Stomach (tissue), 9 donors: ENCODE results near the gene ZNF581. TPM values are rescaled to one million over a fixed set of nuclear protein-coding genes. Genes with fewer than 3 reads are reported as not detected.

Experiments
- DNase-seq, 2 donors: peaks; one replicate each; pipeline versions ENCODE4 v3.0.0 to v3.0.0-alpha.2; 2013 to 2019
- H3K27ac ChIP-seq, 5 donors: fragments of 200-600 bp in 4 of 5; sonication (generic) in 4 of 5; one replicate each; pipeline ENCODE4 v1.5.1; 2013 to 2019; ENCODE audit warnings: mild to moderate bottlenecking in 1 of 5, moderate library complexity in 1 of 5
- H3K27me3 ChIP-seq, 3 donors: fragments of 200-600 bp; sonication (generic); one replicate each; pipeline ENCODE4 v1.5.1; 2017 to 2019; ENCODE audit warnings: mixed run types in 1 of 3
- H3K36me3 ChIP-seq, 4 donors: fragments of 200-600 bp; sonication (generic); 1 replicate in 3 of 4; 2 replicates in 1 of 4; pipeline ENCODE4 v1.5.1; 2016 to 2019
- H3K4me1 ChIP-seq, 4 donors: fragments of 200-600 bp; sonication (generic); one replicate each; pipeline ENCODE4 v1.5.1; 2016 to 2019
- H3K4me3 ChIP-seq, 4 donors: fragments of 200-600 bp; sonication (generic) in 3 of 4; one replicate each; pipeline ENCODE4 v1.5.1; 2016 to 2019; ENCODE audit warnings: mild to moderate bottlenecking in 1 of 4
- H3K9me3 ChIP-seq, 4 donors: fragments of 200-600 bp; sonication (generic); one replicate each; pipeline ENCODE4 v1.5.1; 2016 to 2019
- CTCF ChIP-seq, 7 experiments: fragments of 450-650 bp in 4 of 7; fragments of 200-600 bp in 3 of 7; sonication (generic) in 3 of 7; IDR thresholded peaks; one replicate each; pipeline ENCODE4 v1.5.1; 2016 to 2019; ENCODE audit warnings: antibody characterized with exemption in 7 of 7, control low read depth in 2 of 7, mild to moderate bottlenecking in 1 of 7
- EP300 ChIP-seq: sonication (generic); formaldehyde crosslinking; IDR thresholded peaks from one replicate; pipeline ENCODE4 v1.6.1; 2017; ENCODE audit warnings: antibody characterized with exemption
- POLR2A ChIP-seq, 4 donors: fragments of 450-650 bp; IDR thresholded peaks; one replicate each; pipeline ENCODE4 v1.6.1; 2016; ENCODE audit warnings: antibody characterized with exemption in 4 of 4, control low read depth in 2 of 4, mild to moderate bottlenecking in 1 of 4, moderate library complexity in 1 of 4
- POLR2AphosphoS5 ChIP-seq, 3 donors: sonication (generic); formaldehyde crosslinking; IDR thresholded peaks; one replicate each; pipeline ENCODE4 v1.6.1; 2016; ENCODE audit warnings: antibody characterized with exemption in 3 of 3
- WGBS, 5 donors: extraction: QIAGEN DNeasy Blood & Tissue Kit in 3 of 5; methylation state at CpG; one replicate each; pipeline versions ENCODE4 v1.1.5 to v1.1.7; 2013 to 2018; 5-methylcytosine and 5-hydroxymethylcytosine counted together
- intact Hi-C: fragments of 100-400 bp; cut with DNase I; formaldehyde crosslinking; loops from one replicate; pipeline ENCODE4 v1.15.1; 2023; ENCODE audit warnings: low total_unique reads
- polyA plus RNA-seq, 3 donors: library from polyadenylated mRNA; stranded (reverse); fragments of 200-250 nt; gene quantifications; one replicate each; pipeline ENCODE4 v1.2.3, GENCODE V29; 2013
- total RNA-seq, 5 donors: library from RNA; depleted of rRNA; stranded (reverse); fragments of >200 nt; gene quantifications; one replicate each; pipeline versions ENCODE4 v1.1.0 to v1.2.3, GENCODE V29; 2014 to 2016
- donor health status: healthy with polysubstance abuse.
- donor health status: Bipolar disorder and iron deficiency.
- donor health status: healthy.

Gene ZNF581
- total and polyA plus RNA-seq, 8 donors = 2.2 to 27.8 (median 11.3) TPM

- no peak for TF ChIP-seq EP300
- no peak for TF ChIP-seq POLR2AphosphoS5 (IDR thresholded peaks at IDR 0.05)
- TF ChIP-seq POLR2A (IDR thresholded peaks at IDR 0.05) = no peak
- no peak for TF ChIP-seq CTCF (IDR thresholded peaks at IDR 0.05)
- WGBS, 5 donors = 5 to 9% (median 8%) methylated on average over 16 of the region's 16 CpGs
Observed at GRCh38 chr19:55675661-55676354, 32.4 kb downstream of the ZNF581 start.

GRCh38 chr19:55676383-55676782 is 32.9 kb downstream of the ZNF581 start:
- Histone ChIP-seq H3K9me3 (no peaks in the 10 kb centered on the region), H3K27ac (peak overlapping the region; percentile 89 to 95 (median 92)), H3K36me3 (peaks cover 35 to 73% (median 67%) of the 10 kb centered on the region in 4 donors), H3K4me3 (peak overlapping the region; percentile 70 to 98 (median 88)), H3K27me3 (no peaks in the 10 kb centered on the region), H3K4me1 (peaks cover 56 to 92% (median 81%) of the 10 kb centered on the region in 4 donors)
- WGBS, 5 donors = 30 to 50% (median 33%) methylated on average over 5 of the region's 5 CpGs
- peak in 1 of 2 donors; percentile 90 for DNase-seq
- TF ChIP-seq POLR2A (IDR thresholded peaks at IDR 0.05) = no peak
- TF ChIP-seq POLR2AphosphoS5 (IDR thresholded peaks at IDR 0.05) = peak in 2 of 3 donors; percentile 78 to 86
- peak in 2 of 7 experiments; percentile 22 to 37 for TF ChIP-seq CTCF (IDR thresholded peaks at IDR 0.05)
- no peak for TF ChIP-seq EP300
- intact Hi-C loops = no loop called here

More at GRCh38 chr19:55675661-55676354, 32.4 kb downstream of the ZNF581 start:
- Histone ChIP-seq H3K4me3 (peak overlapping the region; percentile 70 to 98 (median 88)), H3K27ac (peak overlapping the region; percentile 90 to 97 (median 94)), H3K27me3 (no peaks in the 10 kb centered on the region), H3K4me1 (peaks cover 54 to 92% (median 79%) of the 10 kb centered on the region in 4 donors), H3K9me3 (no peaks in the 10 kb centered on the region), H3K36me3 (peaks cover 30 to 73% (median 67%) of the 10 kb centered on the region in 4 donors)
- DNase-seq = no peak
- intact Hi-C loops = no loop called here

- intact Hi-C loops = no loop called here
- DNase-seq = no peak
- TF ChIP-seq CTCF (IDR thresholded peaks at IDR 0.05) (no peak), POLR2AphosphoS5 (IDR thresholded peaks at IDR 0.05) (no peak), POLR2A (IDR thresholded peaks at IDR 0.05) (no peak)
- Histone ChIP-seq H3K36me3 (peaks cover 36 to 73% (median 67%) of the 10 kb centered on the region in 4 donors), H3K27me3 (no peaks in the 10 kb centered on the region), H3K27ac (peak overlapping the region; percentile 89 to 95 (median 92)), H3K4me1 (peaks cover 59 to 92% (median 83%) of the 10 kb centered on the region in 4 donors), H3K9me3 (no peaks in the 10 kb centered on the region), H3K4me3 (peak overlapping the region; percentile 22 to 98 (median 76))
- 35 to 52% (median 43%) methylated on average over 7 of the region's 7 CpGs for WGBS, 5 donors
Observed at GRCh38 chr19:55676889-55677505, 33.5 kb downstream of the ZNF581 start.

GRCh38 chr19:55677572-55678028 is 34.2 kb downstream of the ZNF581 start:
- intact Hi-C loops = no loop called here

More at GRCh38 chr19:55677572-55678028, 34.2 kb downstream of the ZNF581 start:
- H3K36me3 ChIP-seq = peaks cover 42 to 73% (median 68%) of the 10 kb centered on the region in 4 donors
- 16 to 48% (median 36%) methylated on average over 6 of the region's 6 CpGs for WGBS, 5 donors
- H3K9me3 ChIP-seq = no peaks in the 10 kb centered on the region
- H3K4me1 ChIP-seq = peaks cover 65 to 93% (median 86%) of the 10 kb centered on the region in 4 donors
- peak; percentile 43 to 67 for DNase-seq
- peak overlapping the region; percentile 67 to 95 (median 92) for H3K27ac ChIP-seq
- H3K27me3 ChIP-seq = no peaks in the 10 kb centered on the region
- TF ChIP-seq POLR2AphosphoS5 (IDR thresholded peaks at IDR 0.05) (peak in 1 of 3 donors; percentile 14), CTCF (IDR thresholded peaks at IDR 0.05) (no peak), EP300 (no peak), POLR2A (IDR thresholded peaks at IDR 0.05) (no peak)
- peak overlapping the region; percentile 22 to 98 (median 76) for H3K4me3 ChIP-seq
